Stimulated activated naive CD8-positive, alpha-beta T cell treated with anti-CD3 and anti-CD28 coated beads, Interleukin-15, amount 100 ng/mL, for 72 hours (primary cell): Measurements from ENCODE around the gene CABCOCO1.

Experiments used
- ATAC-seq: fragments of 150-1000 bp; cut with Tn5 transposase; 2 replicates; pipeline ENCODE4 v1.10.0; 2021; ENCODE audit warnings: mild to moderate bottlenecking, moderate library complexity
- DNase-seq, 2 donors: peaks; one replicate each; pipeline ENCODE4 v3.0.0; 2021 to 2022
- H3K27ac Mint-ChIP-seq, 2 donors: one replicate each; pipeline ENCODE4 v1.8.0; 2022; ENCODE audit warnings: mild to moderate bottlenecking in 2 of 2, mixed read lengths in 2 of 2, moderate library complexity in 2 of 2
- H3K27me3 Mint-ChIP-seq: one replicate; pipeline ENCODE4 v1.8.0; 2022; ENCODE audit warnings: mixed read lengths
- H3K4me1 Mint-ChIP-seq: one replicate; pipeline ENCODE4 v1.8.0; 2022; ENCODE audit warnings: mild to moderate bottlenecking, mixed read lengths
- H3K4me3 Mint-ChIP-seq, 2 donors: one replicate each; pipeline ENCODE4 v1.8.0; 2022; ENCODE audit warnings: mild to moderate bottlenecking in 2 of 2, mixed read lengths in 2 of 2, moderate library complexity in 1 of 2
- H3K9me3 Mint-ChIP-seq, 2 donors: one replicate each; pipeline ENCODE4 v1.8.0; 2022; ENCODE audit warnings: mixed read lengths in 2 of 2

Gene CABCOCO1, protein sequence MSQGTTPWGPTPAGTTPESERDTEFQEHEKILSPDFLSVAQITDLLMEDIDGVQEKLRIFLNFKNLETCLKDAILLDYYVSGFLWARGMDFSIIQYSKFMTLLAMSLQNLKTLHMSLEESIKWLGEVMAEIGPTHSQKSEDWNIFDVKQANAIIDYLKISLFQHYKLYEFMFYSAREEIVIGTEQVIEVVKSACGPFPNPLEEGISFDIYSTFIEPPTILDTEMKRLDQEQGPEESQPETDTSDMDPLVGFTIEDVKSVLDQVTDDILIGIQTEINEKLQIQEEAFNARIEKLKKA

DNA sequence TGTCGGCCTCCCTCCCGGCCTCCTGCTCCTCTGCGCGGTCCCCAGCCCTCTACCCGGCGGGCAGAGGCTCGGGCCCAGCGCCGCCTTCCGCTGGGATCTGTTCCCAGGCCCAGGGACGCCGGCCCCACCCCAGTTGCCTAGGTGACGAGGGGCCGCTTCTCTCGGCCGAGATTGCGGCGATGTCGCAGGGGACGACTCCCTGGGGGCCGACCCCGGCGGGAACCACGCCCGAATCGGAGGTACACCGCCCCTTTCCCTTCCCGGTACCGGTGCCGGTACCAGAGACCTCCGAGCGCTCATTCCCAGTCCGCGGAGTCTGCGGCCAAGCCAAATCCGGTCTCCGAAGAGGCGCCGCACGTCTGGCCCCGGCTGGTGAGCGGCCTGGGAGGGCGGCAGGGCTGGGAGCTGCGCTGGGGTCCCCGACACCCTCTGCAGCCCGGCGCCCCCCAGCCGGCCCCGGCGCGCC is at the start of gene CABCOCO1:
Gene CABCOCO1, plus strand, starts transcription at position 136 of the 466 bp plus-strand sequence. Its CDS starts 44 bp downstream, at position 180.
- Mint-ChIP-seq H3K27me3 (peaks cover 43% of the 10 kb centered on the region), H3K27ac (no peak within 1 kb of the TSS), H3K9me3 (no peaks in the 10 kb centered on the region), H3K4me1 (no peaks in the 10 kb centered on the region), H3K4me3 (no peak within 1 kb of the TSS)
- ATAC-seq: peak; percentile 42
- DNase-seq: no peak

DNA sequence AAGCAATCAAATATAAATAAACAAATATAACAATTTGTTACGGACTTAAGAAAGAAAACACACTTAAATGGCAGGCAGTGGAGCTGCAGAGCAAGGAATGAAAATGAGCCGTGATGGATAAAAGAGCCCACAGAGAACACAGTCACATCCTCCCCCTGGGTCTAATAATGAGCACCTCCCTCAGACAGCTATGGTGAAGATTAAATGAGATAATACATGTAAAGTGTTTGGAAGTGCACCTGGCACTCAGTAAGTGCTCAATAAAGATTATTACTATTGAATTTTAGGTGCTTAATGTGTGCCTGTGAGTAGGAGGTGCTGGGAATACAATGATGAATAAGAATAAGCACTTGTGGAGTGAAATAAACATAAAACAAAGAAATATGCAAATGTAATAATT is 49.1 kb upstream of the CABCOCO1 start:
- H3K4me3 Mint-ChIP-seq: no peak overlapping the region

DNA sequence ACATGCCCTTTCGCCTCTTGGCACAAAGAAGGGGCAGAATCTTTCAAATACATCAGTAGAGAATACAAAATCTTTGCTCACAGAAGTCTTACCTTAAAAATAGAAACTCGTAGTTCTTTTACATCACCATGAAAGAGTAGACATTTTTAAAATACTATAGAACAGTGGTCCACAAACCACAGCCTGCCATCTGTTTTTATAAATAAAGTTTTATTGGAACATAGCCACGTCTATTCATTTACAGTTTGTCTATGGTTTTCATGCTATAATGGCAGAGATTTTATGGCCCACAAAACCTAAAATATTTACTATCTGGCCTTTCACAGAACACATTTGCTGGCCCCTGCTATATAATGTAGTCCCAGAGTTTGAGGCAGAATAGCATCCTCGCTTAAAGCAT is 46.1 kb upstream of the CABCOCO1 start:
- Mint-ChIP-seq H3K9me3 (no peaks in the 10 kb centered on the region), H3K27ac (no peak overlapping the region), H3K4me3 (no peak overlapping the region), H3K4me1 (no peaks in the 10 kb centered on the region), H3K27me3 (peaks cover 5% of the 10 kb centered on the region)
- no peak for DNase-seq
- no peak for ATAC-seq

More for the DNA sequence above, 49.1 kb upstream of the CABCOCO1 start:
- no peaks in the 10 kb centered on the region for H3K27me3 Mint-ChIP-seq
- H3K27ac Mint-ChIP-seq: no peak overlapping the region
- no peaks in the 10 kb centered on the region for H3K9me3 Mint-ChIP-seq
- DNase-seq (no peak), ATAC-seq (no peak)
- no peaks in the 10 kb centered on the region for H3K4me1 Mint-ChIP-seq

DNA sequence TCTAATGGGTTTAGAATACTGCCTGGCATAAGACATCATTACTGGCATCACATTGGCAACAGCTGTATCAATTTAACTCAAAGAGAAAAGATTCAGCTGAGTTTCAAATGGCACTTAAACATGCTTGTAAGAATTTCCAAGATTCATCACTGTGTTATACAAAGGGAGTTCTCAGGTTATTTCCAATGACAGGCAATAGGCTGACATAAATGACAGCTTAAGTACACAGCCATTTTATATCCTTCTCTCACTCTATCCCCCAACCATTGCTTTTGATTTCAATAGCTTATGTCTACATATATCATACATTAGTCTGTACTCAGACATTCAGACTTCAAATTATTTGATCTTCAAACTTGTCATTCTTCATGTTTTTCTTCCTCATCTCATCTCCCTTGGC is 45.5 kb upstream of the CABCOCO1 start:
- DNase-seq (no peak), ATAC-seq (no peak)
- Mint-ChIP-seq H3K27me3 (peaks cover 6% of the 10 kb centered on the region), H3K4me3 (no peak overlapping the region), H3K27ac (no peak overlapping the region), H3K9me3 (no peaks in the 10 kb centered on the region), H3K4me1 (no peaks in the 10 kb centered on the region)

DNA sequence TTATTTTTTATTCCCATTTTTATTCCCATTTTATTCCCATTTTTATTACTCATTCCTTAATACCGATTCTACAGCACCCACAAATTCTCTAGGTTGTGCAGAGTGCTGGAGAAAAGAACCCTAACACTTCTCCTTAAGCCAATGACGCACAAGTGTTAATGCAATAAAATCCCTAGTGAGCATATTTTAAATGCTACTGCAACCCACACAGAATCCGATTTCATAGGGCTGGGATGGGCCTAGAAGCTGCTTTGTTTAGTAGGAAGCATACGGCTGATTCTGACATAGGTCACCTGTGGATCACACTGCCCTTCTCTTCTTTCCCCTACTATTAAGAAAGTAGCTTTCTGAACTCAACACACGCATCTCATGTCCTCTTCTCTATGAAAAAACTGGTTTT is 45.1 kb upstream of the CABCOCO1 start:
- Mint-ChIP-seq H3K4me3 (no peak overlapping the region), H3K4me1 (no peaks in the 10 kb centered on the region), H3K27ac (no peak overlapping the region), H3K9me3 (no peaks in the 10 kb centered on the region), H3K27me3 (peaks cover 6% of the 10 kb centered on the region)
- DNase-seq (no peak), ATAC-seq (no peak)

DNA sequence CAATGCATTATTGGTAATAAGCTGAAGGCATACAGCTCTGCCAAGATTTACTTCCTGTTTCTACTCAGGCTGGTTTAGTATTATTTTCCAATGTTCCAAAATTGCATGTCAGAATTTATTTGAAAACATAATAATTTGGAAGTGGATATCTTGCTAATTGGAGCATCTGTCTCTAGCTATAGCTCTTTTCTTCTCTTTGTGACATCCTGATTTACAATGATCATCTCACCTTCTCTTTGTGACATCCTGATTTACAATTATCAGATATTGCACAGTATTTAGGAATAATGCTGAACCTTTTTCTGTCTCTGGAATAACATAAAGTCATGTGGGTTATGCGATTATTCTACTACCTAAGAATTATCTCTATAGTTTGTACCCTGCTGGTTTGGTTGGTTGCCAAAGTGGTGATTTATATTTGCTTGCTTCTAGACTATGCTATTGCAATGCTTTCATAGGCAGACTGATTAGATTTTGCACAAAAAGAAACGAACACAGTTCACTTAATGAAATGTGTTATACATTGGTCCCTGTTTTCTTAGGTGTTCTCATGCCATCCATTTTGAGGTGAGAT is 44.3 kb upstream of the CABCOCO1 start:
- no peak overlapping the region for H3K27ac Mint-ChIP-seq
- DNase-seq (no peak), ATAC-seq (no peak)
- no peaks in the 10 kb centered on the region for H3K4me1 Mint-ChIP-seq
- no peak overlapping the region for H3K4me3 Mint-ChIP-seq
- H3K9me3 Mint-ChIP-seq: no peaks in the 10 kb centered on the region
- H3K27me3 Mint-ChIP-seq: peaks cover 6% of the 10 kb centered on the region

DNA sequence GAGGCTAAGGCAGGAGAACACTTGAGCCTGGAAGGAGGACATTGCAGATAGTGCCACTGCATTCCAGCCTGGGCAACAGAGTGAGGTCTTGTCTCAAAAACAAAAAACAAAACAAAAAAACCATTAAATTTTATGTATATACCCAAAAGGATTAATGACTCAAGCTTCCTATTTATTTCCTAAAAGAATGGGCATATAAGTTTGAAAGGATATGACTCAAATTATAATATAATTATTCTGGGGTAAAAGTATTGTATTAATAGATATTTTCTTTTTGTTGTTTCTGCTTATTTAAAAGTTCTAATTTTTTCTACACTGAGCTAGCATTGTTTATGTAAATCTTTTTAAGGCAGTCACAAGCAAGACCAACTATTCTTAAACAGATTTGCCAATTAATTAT is 42.2 kb upstream of the CABCOCO1 start:
- H3K4me3 Mint-ChIP-seq: no peak overlapping the region

DNA sequence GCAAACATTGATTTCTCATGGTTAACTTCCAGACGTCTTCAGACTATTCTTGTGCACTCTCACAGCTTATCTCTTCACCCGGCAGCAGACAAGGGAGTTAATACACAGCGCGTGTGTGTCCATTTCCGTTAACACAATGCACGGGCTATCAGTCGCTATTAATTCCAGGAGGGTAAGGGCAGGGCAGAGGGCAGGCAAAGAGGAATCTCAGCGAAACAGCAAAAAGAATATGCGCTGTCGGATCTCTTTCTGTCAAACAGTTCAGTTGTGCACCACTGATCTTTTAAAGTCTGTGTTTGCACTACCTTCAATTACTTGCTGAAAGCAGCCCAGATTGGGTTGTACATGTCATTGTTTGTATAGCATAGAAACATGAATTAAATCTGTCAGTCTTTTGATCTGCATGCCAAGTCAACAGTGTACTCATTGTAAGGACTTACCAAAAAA is 41.1 kb upstream of the CABCOCO1 start:
- no peak for ATAC-seq

More for the DNA sequence above, 42.2 kb upstream of the CABCOCO1 start:
- no peak for ATAC-seq
- peaks cover 6% of the 10 kb centered on the region for H3K27me3 Mint-ChIP-seq
- no peaks in the 10 kb centered on the region for H3K4me1 Mint-ChIP-seq
- no peak for DNase-seq
- H3K9me3 Mint-ChIP-seq: no peaks in the 10 kb centered on the region
- H3K27ac Mint-ChIP-seq: no peak overlapping the region

DNA sequence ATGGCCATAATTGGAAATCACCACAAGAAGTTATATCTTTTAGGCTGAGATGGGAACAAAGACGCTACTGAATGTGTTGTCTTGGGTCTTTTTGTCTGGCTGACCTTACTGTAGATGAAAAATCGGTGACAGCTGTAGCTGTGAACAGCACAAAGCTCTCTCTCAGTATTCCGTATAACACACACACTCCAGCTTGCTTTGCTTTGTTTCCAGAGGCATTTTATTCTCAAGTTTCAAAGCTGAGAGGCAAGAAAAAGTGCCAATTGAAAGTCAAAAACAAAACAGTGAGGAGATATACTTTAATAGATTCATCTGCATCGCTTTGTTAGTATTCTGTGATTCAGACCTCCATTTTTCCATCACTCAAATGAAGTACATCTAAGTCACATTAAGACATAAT is 39.6 kb upstream of the CABCOCO1 start:
- Mint-ChIP-seq H3K9me3 (no peaks in the 10 kb centered on the region), H3K27me3 (peaks cover 12% of the 10 kb centered on the region), H3K4me1 (no peaks in the 10 kb centered on the region), H3K4me3 (no peak overlapping the region), H3K27ac (no peak overlapping the region)
- ATAC-seq: no peak
- no peak for DNase-seq

More for the DNA sequence above, 41.1 kb upstream of the CABCOCO1 start:
- no peak for DNase-seq
- Mint-ChIP-seq H3K4me3 (no peak overlapping the region), H3K27ac (no peak overlapping the region), H3K27me3 (peaks cover 12% of the 10 kb centered on the region), H3K9me3 (no peaks in the 10 kb centered on the region), H3K4me1 (no peaks in the 10 kb centered on the region)

DNA sequence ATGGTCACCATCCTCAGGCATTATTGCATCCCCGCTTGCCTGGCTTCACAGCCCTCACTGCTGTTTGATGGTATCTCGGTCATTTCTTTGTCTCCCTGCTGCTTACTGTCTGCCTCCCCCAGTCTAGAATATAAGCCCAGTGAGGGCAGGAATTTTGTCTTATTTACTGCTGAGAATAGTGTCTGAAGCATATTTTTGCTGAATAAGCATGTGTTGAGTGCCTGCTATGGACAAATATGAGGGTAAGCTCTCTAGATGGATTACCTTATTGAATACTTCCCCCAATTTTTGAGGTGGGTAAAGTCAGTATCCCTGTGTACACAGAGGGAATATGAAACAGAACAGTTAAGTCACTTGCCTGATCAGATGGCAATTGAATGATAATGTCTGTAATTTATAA is 36.5 kb upstream of the CABCOCO1 start:
- H3K4me3 Mint-ChIP-seq: no peak overlapping the region
- H3K9me3 Mint-ChIP-seq: no peaks in the 10 kb centered on the region
- H3K27me3 Mint-ChIP-seq: peaks cover 12% of the 10 kb centered on the region
- DNase-seq (no peak), ATAC-seq (no peak)
- no peaks in the 10 kb centered on the region for H3K4me1 Mint-ChIP-seq
- no peak overlapping the region for H3K27ac Mint-ChIP-seq

DNA sequence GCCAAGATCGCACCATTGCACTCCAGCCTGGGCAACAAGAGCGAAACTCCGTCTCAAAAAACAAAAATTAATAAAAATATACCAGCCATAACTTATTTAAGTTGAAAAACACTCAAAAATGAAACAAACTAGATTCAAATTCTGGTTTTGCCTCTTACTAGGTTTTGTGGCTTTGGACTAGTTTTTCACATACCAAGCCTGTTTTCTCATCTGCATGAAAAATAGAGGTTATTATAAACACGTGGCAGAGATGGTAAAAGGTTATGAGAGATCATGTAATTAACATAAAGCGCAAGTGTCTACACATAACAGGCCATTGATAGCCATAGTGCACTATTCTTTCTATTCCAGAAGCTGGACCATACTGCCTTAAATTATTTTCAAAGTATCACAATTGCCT is 35.5 kb upstream of the CABCOCO1 start:
- no peaks in the 10 kb centered on the region for H3K4me1 Mint-ChIP-seq
- DNase-seq: no peak
- no peak for ATAC-seq
- H3K9me3 Mint-ChIP-seq: no peaks in the 10 kb centered on the region
- no peak overlapping the region for H3K27ac Mint-ChIP-seq
- H3K27me3 Mint-ChIP-seq: peaks cover 6% of the 10 kb centered on the region
- H3K4me3 Mint-ChIP-seq: no peak overlapping the region

DNA sequence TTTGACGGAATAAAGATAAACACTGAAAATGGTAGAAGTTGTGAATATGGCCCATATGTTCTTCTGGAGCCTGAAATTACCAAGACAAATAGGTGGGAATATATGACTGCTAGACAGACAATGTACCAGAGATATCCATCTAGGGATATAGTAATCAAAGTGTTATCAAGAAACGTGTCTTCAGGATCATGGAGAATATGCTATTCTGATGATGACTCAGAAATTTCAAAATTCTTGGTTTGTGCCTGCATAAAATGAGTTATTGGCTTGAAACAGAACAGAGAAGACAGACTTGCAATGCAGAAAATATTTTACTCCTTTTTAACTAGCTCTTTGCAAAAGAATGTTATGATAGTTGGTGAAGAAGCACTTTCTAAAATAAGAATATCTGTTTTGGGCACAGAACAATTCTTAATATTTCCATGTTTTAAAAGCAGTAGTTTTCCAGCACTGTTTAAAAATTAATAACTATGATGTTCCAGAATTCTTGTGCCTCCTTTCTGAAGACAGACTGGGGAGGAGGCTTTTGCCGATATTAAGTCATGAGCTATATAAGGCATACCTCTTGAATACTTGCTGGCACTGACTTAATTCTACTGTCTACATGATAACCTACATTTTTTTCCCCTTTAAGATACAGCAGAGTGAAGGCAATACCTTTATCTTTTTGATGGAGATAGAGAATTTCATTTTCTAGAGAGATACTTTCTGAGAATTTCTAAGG is 34.4 kb upstream of the CABCOCO1 start:
- DNase-seq (no peak), ATAC-seq (no peak)
- peaks cover 6% of the 10 kb centered on the region for H3K27me3 Mint-ChIP-seq
- no peak overlapping the region for H3K27ac Mint-ChIP-seq
- no peaks in the 10 kb centered on the region for H3K4me1 Mint-ChIP-seq
- no peaks in the 10 kb centered on the region for H3K9me3 Mint-ChIP-seq
- H3K4me3 Mint-ChIP-seq: no peak overlapping the region

DNA sequence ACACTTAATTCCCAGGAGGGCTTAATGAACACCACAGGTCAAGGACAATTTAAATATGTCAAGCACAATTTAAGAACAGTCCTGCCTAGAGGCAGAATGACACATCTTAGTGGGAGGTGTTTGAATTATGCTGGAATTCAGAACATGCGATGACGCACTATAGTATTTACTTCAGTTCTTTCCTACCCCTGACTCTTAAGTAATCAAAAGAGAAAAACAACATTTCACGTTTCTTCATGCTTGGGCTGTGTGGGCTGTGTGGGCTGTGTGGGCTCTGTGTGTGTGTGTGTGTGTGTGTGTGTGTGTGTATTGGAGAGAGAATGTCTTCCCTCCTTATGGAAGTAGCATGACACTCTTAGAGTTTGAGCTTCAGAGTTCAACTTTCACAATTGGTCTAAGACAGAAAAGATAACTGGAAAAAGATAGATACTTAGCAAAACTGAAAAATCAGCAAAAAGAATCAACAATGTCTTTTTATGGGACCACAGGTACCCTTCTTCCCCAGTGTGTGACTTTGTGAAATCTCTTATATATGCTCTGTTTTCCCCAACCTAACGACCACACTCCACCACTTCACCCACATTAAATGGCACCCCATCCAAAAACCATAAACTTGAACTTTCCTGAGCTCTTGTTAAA is 33.7 kb upstream of the CABCOCO1 start:
- H3K9me3 Mint-ChIP-seq: no peaks in the 10 kb centered on the region
- no peak overlapping the region for H3K27ac Mint-ChIP-seq
- DNase-seq (no peak), ATAC-seq (no peak)
- H3K4me3 Mint-ChIP-seq: no peak overlapping the region
- H3K4me1 Mint-ChIP-seq: no peaks in the 10 kb centered on the region
- peaks cover 6% of the 10 kb centered on the region for H3K27me3 Mint-ChIP-seq

DNA sequence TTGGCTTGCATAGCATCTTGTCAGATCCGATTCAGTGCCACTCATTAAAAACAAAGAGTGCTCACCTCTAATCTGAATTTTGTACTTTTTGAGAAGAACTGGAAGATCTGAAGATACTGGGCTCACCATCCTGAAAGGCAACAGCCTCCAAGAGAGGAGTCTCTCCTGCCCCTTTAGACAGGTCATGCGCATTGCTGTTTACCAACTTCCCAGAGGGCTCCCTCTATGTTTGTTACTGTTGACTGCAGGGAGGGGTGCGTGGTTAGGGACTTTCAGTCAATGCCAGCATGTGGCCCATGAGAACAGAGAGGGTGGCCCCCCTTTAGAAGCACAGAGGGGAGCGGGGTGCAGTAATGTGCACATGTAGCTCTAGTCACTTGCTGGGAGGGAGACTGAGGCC is 33.2 kb upstream of the CABCOCO1 start:
- no peaks in the 10 kb centered on the region for H3K4me1 Mint-ChIP-seq
- no peak overlapping the region for H3K27ac Mint-ChIP-seq
- H3K9me3 Mint-ChIP-seq: no peaks in the 10 kb centered on the region
- ATAC-seq (no peak), DNase-seq (no peak)
- H3K4me3 Mint-ChIP-seq: no peak overlapping the region
- H3K27me3 Mint-ChIP-seq: peaks cover 6% of the 10 kb centered on the region

DNA sequence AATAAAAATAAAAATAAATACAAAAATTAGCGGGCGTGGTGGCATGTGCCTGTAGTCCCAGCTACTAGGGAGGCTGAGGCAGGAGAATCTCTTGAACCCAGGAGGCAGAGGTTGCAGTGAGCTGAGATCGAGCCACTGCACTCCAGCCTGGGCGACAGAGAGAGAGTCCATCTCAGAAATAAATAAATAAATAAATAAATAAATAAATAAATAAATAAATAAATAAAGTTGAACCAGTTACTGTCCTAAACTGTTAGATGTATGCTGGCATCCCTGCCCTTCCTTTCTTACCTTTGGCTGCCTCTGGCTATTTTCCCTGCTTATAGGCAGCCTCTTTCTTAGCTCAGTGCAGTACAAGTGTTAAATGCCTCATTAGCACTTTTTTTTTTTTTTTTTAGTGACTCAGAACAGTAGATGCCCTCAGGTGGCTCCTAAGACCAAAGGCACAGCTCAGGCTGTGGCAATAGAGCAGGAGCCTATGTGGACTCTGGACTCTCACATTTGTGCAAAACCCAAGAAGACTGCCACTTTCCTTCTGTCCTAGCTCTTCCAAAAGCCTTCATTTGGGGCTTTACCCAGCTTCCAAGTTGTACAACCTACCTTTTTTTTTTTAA is 30.6 kb upstream of the CABCOCO1 start:
- no peaks in the 10 kb centered on the region for H3K27me3 Mint-ChIP-seq
- H3K4me3 Mint-ChIP-seq: no peak overlapping the region
- ATAC-seq: no peak
- H3K4me1 Mint-ChIP-seq: no peaks in the 10 kb centered on the region
- no peak overlapping the region for H3K27ac Mint-ChIP-seq
- H3K9me3 Mint-ChIP-seq: no peaks in the 10 kb centered on the region
- DNase-seq: no peak
